Ecto neural progenitor cell (in vitro differentiated cells): ENCODE measurements around the gene LEAP2.

Experiments
- DNase-seq: peaks from one replicate; pipeline ENCODE4 v3.0.0-alpha.2; 2018; ENCODE audit warnings: low spot score

LEAP2 gene, protein sequence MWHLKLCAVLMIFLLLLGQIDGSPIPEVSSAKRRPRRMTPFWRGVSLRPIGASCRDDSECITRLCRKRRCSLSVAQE

DNA sequence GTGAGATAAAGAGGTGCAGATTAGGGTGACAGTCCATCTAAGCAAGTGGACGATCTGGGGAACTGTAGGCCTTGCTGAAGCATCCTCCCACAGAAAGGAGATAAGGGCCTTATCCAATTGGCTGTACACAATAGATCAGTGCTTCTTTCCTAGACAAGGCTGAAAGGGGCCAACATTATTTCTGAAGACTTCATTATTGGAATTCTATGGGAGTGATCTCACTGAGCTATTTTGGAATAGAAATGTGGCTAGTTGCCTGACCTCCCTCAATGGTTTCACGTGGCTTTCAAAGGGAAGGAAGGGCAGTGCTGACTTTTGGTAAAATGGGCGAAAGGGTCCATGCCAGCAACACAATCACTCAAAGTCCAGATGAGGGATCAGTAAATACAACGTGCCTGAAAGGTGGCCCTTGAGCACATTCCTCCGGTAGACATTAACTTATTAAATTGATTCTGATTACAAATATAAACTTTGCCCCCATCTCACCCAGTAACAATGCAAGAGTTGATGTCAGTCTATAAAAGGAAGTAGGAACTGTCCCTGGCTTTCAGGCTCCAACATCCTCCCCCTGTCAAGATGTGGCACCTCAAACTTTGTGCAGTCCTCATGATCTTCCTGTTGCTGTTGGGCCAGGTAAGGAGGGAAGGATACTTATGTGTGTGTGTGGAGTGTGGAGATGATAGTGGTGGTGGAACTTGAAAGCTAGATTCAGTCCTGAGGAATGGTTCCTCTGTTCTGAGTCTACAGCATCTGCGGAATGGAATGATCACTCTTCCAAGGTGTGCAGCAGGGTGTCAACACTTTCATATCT, at the start of gene LEAP2:
TSS of gene LEAP2 (plus strand) at position 550 of the 811 bp plus-strand sequence. CDS start at position 577, 27 bp downstream.
- DNase-seq, result no peak

DNA sequence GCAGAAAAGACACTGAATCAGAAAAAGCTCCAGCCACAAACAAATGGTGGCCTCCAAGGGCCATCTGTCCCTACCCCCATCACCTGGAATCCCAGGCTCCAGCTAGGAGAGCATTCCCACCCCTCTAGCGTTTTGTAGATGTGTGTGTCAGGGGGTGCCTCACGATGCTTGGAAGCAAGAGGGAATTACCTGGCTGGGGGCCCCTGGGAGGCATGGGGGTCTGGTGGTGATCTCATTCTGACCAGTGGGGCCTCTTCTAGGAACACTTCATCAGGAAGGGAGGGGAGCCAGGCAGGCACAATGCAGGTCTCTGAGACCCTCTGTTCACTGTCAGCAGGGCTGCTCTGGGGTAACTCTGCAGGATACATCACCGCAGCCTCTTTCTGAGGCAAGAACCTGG, 49.0 kb upstream of the LEAP2 start:
- DNase-seq, result no peak

DNA sequence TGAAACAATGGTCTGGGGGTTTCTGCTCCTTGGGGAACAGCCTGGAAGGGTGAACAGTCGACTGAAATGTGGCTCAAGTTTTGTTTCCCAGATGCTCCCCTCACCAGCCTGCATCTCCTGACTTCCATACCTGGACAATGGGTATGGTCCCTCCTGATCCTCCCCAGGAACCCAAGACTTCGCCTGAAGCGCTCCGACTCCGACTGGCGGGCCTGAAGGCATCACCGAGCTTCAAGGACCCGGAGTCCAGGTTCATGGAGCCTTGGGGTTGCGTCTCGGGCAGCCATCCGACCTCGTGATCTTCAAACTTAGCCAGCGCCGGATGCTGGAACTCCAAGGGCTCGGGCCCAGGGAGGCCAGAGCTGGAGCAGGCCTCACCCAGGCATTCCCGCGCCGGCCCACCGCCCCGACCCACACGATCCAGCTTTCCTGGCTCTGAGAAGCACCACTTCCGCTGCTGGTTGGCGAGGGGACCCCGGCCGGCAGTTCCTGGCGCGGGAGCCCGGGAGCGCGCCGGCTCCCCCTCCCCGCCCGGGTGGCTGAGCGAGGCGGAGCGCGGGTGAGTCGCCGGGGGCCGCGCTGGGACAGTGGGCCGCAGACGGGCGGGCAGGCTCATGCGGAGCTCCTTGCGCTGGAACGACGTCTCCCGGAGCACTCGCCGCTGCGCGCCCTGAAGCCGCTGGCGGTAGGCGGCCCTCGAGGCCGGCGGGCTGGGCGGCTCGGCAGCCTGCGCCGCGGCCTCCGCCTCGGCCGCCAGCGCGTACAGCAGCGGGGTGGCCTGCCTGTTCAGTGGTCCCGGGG, 48.2 kb upstream of the LEAP2 start:
- DNase-seq, result peak; percentile 71

DNA sequence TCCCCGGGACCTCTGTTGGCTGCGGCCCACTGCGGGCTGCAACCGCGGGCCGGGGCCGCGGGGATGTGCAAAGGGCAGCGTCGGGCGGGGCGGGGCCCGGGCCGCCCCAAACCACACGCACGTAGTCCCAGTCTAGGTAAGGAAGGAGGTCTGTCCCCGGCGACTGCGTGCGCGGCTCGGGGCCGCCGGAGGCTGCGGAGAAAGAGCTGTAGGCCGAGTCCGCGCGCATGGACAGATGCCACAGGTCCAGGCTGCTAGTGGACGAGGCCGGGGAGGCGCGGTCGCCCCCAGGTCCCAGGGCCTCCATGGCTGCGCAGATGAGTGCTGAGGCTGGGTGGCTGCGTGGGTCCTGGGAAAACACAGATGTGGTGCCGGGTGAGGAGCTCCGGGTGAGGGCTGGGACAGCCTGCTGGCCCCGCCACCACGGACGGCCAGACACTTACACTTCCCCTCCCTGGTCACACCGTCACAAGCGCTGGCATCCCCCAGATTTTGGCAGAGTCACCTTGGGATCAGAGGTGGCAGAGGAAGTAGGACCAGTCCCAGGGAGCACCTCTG, 47.6 kb upstream of the LEAP2 start:
- peak; percentile 67 for DNase-seq

DNA sequence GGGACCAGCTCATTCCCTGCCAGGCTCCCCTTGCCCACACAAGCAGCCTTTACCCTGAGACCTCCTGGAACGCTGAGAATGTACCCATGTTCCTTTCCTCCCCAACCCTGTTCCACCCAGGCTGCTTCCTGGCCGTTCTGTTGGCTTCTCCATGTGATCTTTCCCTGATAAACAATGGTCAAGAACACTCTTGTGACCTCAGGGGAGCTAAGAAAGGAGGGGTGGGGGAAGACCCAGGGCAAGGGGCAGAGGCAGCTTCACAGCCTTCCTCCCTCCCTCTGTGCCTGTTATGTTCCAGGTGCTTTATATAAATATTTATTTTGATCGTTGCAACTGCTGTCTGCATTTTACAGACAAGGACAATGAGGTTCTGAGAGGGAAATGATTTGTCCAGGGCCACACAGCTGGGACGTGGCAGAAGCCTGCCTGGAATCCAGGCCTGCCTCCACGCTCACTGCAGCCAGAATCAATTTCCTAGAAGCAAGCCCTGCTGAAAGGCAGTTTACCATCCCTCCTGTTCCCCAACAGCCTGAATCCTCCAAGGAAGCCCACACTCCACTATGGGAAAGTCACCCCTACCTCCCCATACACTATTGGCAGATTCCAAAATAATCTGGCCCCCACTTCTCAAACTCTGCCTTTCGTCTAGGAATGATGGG, 46.9 kb upstream of the LEAP2 start:
- no peak for DNase-seq

DNA sequence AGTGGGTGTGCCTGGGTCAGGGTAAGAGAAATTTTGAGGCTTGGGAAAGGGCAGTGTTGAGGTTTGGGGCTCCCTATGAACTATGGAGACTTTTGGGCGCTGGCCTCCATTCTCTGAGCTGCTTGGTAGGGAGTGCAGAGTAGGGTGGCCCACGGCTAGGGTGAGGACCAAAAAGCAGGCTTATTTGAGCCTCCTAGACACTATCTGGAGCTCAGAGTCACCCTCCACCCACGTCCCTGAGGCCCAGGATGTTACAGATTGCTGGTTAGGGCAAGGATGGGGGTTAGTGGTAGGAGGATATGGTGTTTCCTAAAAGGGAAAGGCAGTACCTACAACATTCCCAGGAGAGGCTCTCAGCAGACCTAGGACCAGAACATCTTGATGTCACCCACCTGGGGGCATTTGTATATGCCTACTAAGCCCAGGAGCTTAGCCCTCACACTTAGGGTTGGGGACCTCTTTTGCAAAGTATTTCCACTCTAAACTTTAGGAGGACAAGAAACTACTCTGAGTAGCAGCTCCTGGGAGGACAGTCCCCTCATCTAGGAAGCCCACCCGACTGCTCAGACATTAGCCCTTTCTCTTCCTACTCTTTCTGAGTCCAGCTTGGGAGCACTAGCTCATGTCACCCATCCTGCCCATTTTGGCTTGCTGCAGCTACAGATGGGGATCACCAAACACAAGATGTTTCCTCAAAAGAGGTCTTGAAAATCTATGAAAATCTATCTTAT, 45.4 kb upstream of the LEAP2 start:
- no peak for DNase-seq

DNA sequence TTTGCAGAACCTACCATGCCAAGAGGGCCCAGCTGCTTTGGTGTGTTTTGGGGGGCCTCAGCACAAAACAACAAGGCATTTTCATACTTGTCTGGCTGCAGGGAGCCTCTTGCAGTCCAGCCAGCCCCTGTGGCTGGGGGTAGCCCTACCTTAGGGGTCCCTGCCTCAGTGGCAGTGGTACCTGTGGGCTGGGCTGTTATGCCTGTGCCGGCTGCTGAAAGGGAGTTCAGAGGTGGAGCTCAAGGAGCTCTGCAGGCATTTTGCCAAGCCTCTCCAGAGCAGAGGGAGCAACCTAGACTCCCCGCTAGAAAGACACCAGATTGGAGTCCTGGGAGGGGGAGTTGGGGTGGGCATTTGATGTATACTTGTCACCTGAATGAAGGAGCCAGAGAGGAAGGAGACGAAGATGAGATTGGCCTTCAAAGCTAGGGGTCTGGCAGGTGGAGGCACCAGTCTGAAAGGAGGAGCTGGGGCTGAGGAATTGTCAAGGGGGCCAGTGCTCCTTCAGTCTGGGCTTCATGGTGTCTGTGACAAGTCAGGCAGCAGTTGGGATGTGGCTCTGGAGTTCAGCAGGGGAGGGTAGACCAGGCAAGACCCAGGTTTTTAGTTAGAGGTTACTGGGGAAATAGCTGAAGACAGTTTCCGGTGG, 44.5 kb upstream of the LEAP2 start:
- DNase-seq, result no peak

DNA sequence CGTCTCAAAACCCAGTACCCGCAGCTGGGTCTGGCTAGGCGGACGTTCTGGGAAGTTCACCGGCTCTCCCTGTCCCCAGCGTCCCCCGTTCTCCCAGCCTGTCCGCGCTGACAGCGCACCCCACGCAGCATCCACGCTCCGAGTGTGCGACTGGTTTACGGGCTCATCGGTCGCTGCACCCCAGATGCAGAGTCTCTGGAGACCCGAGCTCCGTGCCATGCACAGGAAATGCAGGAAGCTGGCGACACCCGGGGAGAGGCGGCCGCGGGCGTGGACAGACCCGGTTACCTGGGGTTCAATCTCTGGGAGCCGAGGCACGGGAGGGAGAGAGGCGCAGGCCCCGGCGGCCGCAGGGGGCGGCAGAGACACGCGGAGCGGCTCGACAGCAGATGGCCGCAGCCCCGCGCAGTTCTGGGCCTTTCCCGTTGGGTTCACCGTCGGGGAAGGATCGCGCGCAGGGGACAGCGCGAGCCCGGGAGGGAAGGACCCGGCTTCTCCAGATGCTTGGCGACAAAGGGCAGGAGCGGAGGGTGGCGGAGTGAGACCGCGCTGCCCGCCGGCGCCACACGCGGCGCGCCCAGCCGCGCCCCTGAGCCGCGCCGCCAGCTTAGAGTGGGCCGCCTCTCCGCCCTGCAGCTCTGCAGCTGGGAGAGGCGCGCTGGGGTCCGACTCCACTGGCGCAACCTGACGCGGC, 43.6 kb upstream of the LEAP2 start:
- peak; percentile 81 for DNase-seq

DNA sequence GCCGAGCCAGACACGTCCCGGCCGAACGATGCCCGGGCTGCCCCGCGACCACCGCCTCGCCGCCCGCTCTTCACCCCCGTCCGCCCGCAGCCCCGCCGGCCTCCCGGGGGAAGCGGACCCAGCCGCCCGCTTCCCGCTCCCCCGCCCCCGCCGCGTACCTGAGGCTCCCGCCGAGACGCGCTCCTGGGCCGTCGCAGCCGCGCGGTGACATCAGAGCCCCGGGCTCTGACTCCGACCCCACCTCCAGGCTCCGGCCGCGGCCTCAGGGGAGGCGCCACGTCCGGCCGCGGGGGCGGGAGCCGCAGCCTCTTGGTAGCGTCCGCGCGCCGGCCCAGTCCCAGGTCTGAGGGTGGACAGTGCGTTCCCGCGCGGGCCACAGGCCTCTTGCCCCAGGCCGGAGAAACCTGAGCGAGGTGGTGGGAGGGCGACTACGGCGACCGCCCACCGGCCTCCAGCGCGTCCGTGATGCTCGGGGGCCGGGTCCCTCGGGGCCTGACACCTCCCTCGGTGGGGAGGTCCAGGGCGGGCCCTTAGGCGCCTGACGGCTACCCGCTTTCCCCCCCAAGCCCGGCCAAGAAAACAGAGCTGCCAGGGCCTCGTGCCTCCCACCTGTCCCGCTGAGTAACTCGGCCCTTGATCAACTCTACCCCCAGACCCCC, 42.9 kb upstream of the LEAP2 start, which contains the start of gene SHROOM1:
TSS of gene SHROOM1 (minus strand) at position 212 of the 659 bp plus-strand sequence. CDS start 4,507 bp downstream, outside the sequence.
- peak; percentile 73 for DNase-seq

DNA sequence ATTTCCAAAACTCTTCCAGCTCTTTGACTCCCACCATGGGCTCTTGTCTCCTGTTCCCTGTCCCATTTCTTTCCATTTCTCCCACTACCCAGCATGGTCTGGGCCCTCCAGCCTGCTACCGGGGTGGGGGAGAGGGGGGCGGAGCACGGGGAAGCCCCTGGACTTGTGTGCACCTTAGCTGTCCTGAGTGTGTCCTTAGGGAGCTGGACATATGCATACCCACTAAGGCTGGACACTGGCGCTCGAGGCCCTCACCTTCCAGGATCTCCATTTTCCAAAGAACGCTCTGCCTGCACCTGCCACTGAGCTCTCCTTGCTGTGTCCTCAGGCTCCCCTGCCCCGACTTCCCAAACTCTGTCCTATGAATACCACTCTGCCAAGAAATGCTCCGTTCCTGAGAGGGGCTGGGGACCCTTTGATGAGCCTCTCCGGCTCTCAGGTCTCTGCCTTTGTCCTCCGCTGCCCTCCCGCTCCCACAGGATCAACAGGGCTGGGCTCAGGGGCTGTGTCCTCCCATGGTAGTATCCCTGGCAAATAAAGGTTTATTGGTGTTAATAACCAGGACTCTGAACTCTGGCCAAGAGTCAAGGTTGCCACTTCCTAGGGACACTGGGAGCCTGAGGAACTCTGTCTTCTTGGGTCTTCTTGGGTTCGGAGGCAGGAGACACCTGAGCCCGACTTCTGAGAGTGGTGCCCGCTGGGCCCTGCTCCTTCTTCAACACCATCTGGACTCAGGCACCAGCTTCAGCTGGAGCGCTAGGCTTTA, 42.2 kb upstream of the LEAP2 start:
- DNase-seq, result no peak

DNA sequence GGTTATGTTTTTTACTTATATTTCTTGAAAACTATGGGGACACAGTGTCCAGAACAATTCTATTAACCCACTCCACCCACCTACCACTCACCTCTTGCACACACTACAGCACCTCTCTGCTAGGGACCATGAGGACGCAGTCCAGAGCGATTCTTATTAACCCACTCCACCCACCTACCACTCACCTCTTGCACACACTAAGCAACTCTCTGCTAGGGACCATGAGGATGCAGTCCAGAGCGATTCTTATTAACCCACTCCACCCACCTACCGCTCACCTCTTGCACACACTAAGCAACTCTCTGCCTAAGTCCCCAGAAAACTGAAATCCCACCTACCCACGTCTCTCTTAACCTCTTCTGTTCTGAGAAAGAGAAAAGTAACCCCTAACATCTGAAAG, 40.9 kb upstream of the LEAP2 start:
- DNase-seq, result no peak

DNA sequence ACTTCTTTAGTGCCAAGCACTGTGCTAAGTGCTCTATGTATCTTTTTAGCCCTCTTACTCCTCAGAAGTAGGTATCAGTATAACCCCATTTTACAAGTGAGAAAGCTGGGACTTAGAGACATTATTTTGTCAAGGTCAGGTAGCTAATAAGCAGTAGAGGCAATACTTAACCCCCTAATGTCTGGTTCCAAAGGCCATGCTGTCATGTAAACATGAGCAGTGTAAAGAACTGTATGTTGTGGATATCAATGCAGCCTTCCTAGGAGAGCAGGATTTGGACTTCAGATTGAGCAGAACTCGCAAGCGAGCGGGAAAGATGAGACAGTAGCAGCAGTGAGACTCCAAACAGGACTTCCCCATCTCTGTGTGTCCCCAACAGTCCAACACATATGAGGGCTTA, 39.4 kb upstream of the LEAP2 start:
- DNase-seq, result no peak

DNA sequence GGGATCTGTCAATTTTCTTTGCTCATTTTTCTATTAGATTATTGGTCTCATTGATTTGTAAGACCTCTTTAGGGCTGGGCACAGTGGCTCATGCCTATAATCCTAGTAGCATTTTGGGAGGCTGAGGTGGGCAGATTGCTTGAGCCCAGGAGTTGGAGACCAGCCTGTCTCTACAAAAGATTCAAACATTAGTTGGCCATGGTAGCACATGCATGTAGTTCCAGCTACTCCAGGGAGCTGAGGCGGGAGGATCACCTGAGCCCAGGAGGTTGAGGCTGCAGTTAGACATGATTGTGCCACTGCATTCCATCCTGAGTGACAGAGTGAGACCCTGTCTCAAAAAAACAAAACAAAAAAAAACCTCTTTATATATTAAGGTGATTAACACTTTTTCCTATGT, 36.6 kb upstream of the LEAP2 start:
- no peak for DNase-seq

DNA sequence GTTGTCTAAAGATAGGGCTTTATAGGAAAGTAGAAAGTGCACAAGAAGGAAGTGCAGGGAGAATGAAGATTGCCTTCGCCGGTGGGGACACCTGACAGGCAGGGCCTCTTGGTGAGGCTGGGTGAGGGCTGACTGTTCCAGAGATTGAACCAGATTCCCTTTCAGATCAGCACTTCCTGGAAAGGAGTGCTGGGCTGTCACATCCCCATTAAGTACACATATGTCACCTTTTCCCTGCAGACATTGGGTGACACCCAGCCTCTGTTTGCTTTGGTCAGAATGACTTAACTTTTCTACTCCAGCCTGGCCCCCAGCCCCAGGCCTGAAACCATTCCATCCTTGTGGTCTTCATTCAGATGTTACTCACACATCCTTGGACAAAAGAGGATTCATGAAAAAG, 35.6 kb upstream of the LEAP2 start:
- no peak for DNase-seq

DNA sequence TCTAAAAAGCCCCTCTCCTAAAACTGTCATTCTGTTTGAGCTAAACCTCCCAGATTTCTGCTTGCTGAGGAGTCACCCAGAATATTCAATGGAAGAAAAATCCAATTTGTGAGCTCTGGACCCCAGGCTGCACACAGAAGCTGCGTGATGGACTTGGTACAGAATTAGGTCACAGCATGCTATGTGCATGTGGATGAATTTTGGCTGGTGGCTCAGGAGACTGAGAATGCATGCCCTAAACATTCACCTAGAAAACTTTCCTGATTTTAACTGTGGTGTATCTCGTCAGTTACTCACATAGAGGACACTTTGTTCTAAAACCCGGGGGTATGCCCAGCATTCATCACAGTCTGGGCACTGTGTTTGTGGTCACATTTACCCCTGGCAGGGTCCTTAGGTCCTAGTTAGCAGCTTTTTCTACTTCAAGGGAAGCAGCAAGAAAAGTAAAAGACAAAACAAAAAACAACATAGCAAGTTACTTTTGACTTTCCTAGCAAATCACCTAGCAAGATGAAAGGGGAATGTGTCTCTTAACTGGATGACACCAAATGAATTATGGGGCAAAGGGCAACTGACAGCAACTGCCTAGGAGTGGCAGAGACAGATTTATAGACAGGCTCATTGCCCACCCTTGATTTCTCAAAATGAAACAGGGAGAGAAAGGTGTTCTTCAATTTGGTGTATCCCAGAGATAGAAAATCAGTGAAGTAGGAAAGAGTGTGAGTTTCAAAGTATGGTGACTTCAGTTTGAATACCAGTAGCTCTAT, 34.8 kb upstream of the LEAP2 start:
- no peak for DNase-seq

DNA sequence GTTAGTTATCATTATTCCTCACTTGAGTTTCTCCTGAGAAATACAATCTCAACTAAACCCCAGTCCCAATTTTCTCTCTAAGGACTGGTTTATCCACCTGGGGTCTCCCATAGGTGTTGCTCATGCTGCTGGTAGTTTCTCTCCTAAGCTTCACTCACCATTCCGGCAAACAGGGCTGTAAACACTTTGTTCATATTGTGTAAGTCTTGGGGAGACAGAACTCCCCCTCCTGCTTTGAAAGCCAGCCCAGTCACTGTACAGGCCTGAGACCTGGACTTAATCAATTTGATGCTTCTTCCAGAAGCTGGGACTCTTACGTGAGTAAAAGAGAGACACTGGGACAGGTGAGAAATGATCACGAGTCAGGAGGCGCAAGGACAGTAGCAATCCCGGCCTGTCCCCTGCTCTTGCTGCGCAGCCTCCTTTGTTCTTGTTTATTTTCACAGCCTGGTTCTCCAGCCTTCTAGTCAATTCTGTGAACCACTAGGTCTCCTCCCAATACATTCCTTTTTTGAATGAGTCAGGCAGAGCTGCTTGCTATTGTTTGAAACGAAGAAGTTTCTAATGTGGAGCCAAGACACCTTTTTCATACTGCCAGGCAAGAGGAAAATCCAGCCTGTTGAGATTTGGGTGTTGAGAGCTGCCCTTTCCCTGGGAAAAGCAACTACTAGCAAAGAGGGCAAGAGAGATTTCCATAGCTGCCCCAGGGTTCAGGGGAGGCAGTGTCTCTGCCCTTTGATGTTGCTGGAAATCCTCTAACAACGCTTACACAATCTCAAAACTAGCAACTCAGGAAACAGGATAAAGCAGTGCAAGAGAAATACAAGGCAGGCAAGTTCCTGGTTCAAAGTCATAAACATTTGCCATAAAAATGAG, 33.8 kb upstream of the LEAP2 start:
- DNase-seq, result no peak

DNA sequence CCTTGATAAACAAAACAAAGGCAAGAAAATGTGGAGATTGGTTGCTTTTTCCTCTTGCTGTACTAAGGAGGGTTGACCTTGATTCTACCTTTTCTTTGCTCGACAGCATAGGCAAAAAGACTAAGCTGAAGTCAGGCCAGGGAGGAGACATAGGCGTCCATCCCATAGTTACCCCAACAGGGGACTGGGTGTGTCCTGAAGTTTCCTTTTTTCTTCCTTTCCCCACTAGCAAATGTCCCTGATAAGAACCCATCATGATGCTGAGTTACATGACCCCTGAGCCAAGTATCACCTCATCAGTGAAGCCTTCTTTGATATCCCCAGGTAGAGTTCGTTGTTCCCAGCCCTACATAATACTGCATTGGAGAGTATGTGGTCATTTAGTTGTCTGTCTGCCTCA, 33.2 kb upstream of the LEAP2 start:
- DNase-seq, result no peak
